ENCODE results near the gene ERRFI1. TPM values are rescaled to one million over a fixed set of nuclear protein-coding genes. Genes with fewer than 3 reads are reported as not detected.

The ERRFI1 gene
- total and polyA plus RNA-seq, 10 donors, result 2.0 to 12.5 (median 7.9) TPM

GRCh38 chr1:8014381-8014988 lies 11.6 kb downstream of the ERRFI1 start:
- Histone ChIP-seq H3K27ac (no peak overlapping the region), H3K27me3 (replicated peaks in 1 of 7) (peaks cover 0 to 7% (median 0%) of the 10 kb centered on the region in 7 donors), H3K4me3 (no peak overlapping the region), H3K9me3 (no peaks in the 10 kb centered on the region), H3K4me1 (peaks cover 3 to 24% (median 10%) of the 10 kb centered on the region in 6 donors), H3K36me3 (peaks cover 0 to 37% (median 4%) of the 10 kb centered on the region in 6 donors)
- DNase-seq, result no peak
- intact Hi-C loops (cut with DNase I; ENCODE audit: low total_unique reads), result loop anchor here (10.0 kb wide), 2 partner anchors 300 to 330 kb away; partner anchors contain the start of gene SLC45A1
- WGBS, 5 donors, result 88 to 94% (median 89%) methylated on average over 10 of the region's 10 CpGs
- no peak for TF ChIP-seq POLR2A (IDR thresholded peaks at IDR 0.05)
- no peak for TF ChIP-seq CTCF (IDR thresholded peaks at IDR 0.05 in 8 of 11, conservative IDR thresholded peaks at IDR 0.05 in 3 of 11)
- TF ChIP-seq POLR2AphosphoS5 (IDR thresholded peaks at IDR 0.05), result no peak

GRCh38 chr1:8013800-8014199 lies 12.3 kb downstream of the ERRFI1 start:
- H3K27ac ChIP-seq, result no peak overlapping the region
- 76 to 90% (median 85%) methylated on average over 6 of the region's 6 CpGs for WGBS, 5 donors
- no peak for DNase-seq
- H3K36me3 ChIP-seq, result peaks cover 0 to 37% (median 4%) of the 10 kb centered on the region in 6 donors
- no peaks in the 10 kb centered on the region for H3K9me3 ChIP-seq
- intact Hi-C loops (cut with DNase I; ENCODE audit: low total_unique reads), result loop anchor here (10.0 kb wide), 2 partner anchors 301 to 331 kb away; partner anchors contain the start of gene SLC45A1
- no peak overlapping the region for H3K4me3 ChIP-seq
- peaks cover 3 to 24% (median 10%) of the 10 kb centered on the region in 6 donors for H3K4me1 ChIP-seq
- TF ChIP-seq CTCF (IDR thresholded peaks at IDR 0.05 in 8 of 11, conservative IDR thresholded peaks at IDR 0.05 in 3 of 11) (no peak), POLR2AphosphoS5 (IDR thresholded peaks at IDR 0.05) (no peak), POLR2A (IDR thresholded peaks at IDR 0.05) (no peak)
- peaks cover 0 to 7% (median 0%) of the 10 kb centered on the region in 7 donors for H3K27me3 ChIP-seq (replicated peaks in 1 of 7)

- intact Hi-C loops (cut with DNase I; ENCODE audit: low total_unique reads), result loop anchor here (10.0 kb wide), 2 partner anchors 301 to 331 kb away; partner anchors contain the start of gene SLC45A1
- peaks cover 0 to 37% (median 4%) of the 10 kb centered on the region in 6 donors for H3K36me3 ChIP-seq
- H3K4me1 ChIP-seq, result peaks cover 3 to 24% (median 10%) of the 10 kb centered on the region in 6 donors
- WGBS, 5 donors, result 86 to 92% (median 90%) methylated on average over 11 of the region's 11 CpGs
- no peak for DNase-seq
- H3K27ac ChIP-seq, result no peak overlapping the region
- H3K9me3 ChIP-seq, result no peaks in the 10 kb centered on the region
- H3K4me3 ChIP-seq, result no peak overlapping the region
- H3K27me3 ChIP-seq (replicated peaks in 1 of 7), result peaks cover 0 to 7% (median 0%) of the 10 kb centered on the region in 7 donors
- TF ChIP-seq POLR2A (IDR thresholded peaks at IDR 0.05) (no peak), POLR2AphosphoS5 (IDR thresholded peaks at IDR 0.05) (no peak), CTCF (IDR thresholded peaks at IDR 0.05 in 8 of 11, conservative IDR thresholded peaks at IDR 0.05 in 3 of 11) (no peak)
Observed at GRCh38 chr1:8013399-8013798, 12.7 kb downstream of the ERRFI1 start.

GRCh38 chr1:8012955-8013354 lies 13.2 kb downstream of the ERRFI1 start:
- H3K4me3 ChIP-seq, result no peak overlapping the region
- TF ChIP-seq POLR2A (IDR thresholded peaks at IDR 0.05), result no peak
- TF ChIP-seq POLR2AphosphoS5 (IDR thresholded peaks at IDR 0.05), result no peak
- TF ChIP-seq CTCF (IDR thresholded peaks at IDR 0.05 in 8 of 11, conservative IDR thresholded peaks at IDR 0.05 in 3 of 11), result no peak
- H3K4me1 ChIP-seq, result peaks cover 3 to 24% (median 10%) of the 10 kb centered on the region in 6 donors
- H3K36me3 ChIP-seq, result peaks cover 0 to 37% (median 4%) of the 10 kb centered on the region in 6 donors
- intact Hi-C loops (cut with DNase I; ENCODE audit: low total_unique reads), result loop anchor here (10.0 kb wide), 2 partner anchors 302 to 332 kb away; partner anchors contain the start of gene SLC45A1
- DNase-seq, result no peak
- H3K27me3 ChIP-seq (replicated peaks in 1 of 7), result peaks cover 0 to 7% (median 0%) of the 10 kb centered on the region in 7 donors
- H3K27ac ChIP-seq, result no peak overlapping the region
- H3K9me3 ChIP-seq, result no peaks in the 10 kb centered on the region
- 93 to 98% (median 95%) methylated on average over 4 of the region's 4 CpGs for WGBS, 5 donors

Measured in spleen (tissue), 11 donors.